Tibial nerve (tissue), 4 donors: ENCODE data around the gene DLX2. TPM values are rescaled to one million over a fixed set of nuclear protein-coding genes. Genes with fewer than 3 reads are reported as not detected.
"Not testable (repeated sequence)": the region's sequence is repeated elsewhere in the genome, so short reads cannot be mapped to it uniquely, and the experiment has no call there.

ENCODE experiments used
- DNase-seq, 2 donors: peaks; one replicate each; pipeline ENCODE4 v3.0.0-alpha.2; 2019; ENCODE audit warnings: low spot score in 2 of 2
- H3K27ac ChIP-seq, 4 donors: fragments of 200-600 bp; sonication (generic) in 3 of 4; one replicate each; pipeline ENCODE4 v1.5.1; 2017 to 2019; ENCODE audit warnings: mild to moderate bottlenecking in 1 of 4
- H3K27me3 ChIP-seq, 2 donors: fragments of 200-600 bp; sonication (generic) in 1 of 2; one replicate each; pipeline versions ENCODE4 v1.5.1 to v1.6.0; 2017 to 2019
- H3K36me3 ChIP-seq, 3 donors: fragments of 200-600 bp; sonication (generic); one replicate each; pipeline ENCODE4 v1.5.1; 2018 to 2019
- H3K4me1 ChIP-seq, 4 donors: fragments of 200-600 bp; sonication (generic) in 3 of 4; one replicate each; pipeline ENCODE4 v1.5.1; 2017 to 2019
- H3K4me3 ChIP-seq, 4 donors: fragments of 200-600 bp; sonication (generic) in 3 of 4; one replicate each; pipeline ENCODE4 v1.5.1; 2017 to 2019; ENCODE audit warnings: mild to moderate bottlenecking in 1 of 4, moderate library complexity in 1 of 4
- H3K9me3 ChIP-seq, 4 donors: fragments of 200-600 bp; sonication (generic) in 3 of 4; one replicate each; pipeline ENCODE4 v1.5.1; 2017 to 2019
- CTCF ChIP-seq, 5 experiments: fragments of 200-600 bp in 3 of 5; fragments of 450-650 bp in 2 of 5; sonication (generic) in 3 of 5; IDR thresholded peaks; one replicate each; pipeline ENCODE4 v1.5.1; 2016 to 2019; ENCODE audit warnings: antibody characterized with exemption in 5 of 5, mild to moderate bottlenecking in 3 of 5, moderate library complexity in 2 of 5
- EP300 ChIP-seq, 2 donors: sonication (generic); formaldehyde crosslinking; IDR thresholded peaks; one replicate each; pipeline ENCODE4 v1.6.1; 2017; ENCODE audit warnings: antibody characterized with exemption in 2 of 2, mild to moderate bottlenecking in 1 of 2
- POLR2A ChIP-seq, 2 donors: fragments of 450-650 bp; IDR thresholded peaks; one replicate each; pipeline ENCODE4 v1.6.1; 2017; ENCODE audit warnings: antibody characterized with exemption in 2 of 2, mild to moderate bottlenecking in 2 of 2, moderate library complexity in 2 of 2
- WGBS, 2 donors: methylation state at CpG; one replicate each; pipeline ENCODE4 v1.1.5; 2018; 5-methylcytosine and 5-hydroxymethylcytosine counted together
- total RNA-seq, 4 donors: library from RNA; depleted of rRNA; stranded (reverse); fragments of >200 nt; gene quantifications; one replicate each; pipeline ENCODE4 v1.1.0, GENCODE V29; 2016

The DLX2 gene
- total RNA-seq, 4 donors from 2014 or later = not detected

GRCh38 chr2:172128484-172128883 lies 25.8 kb upstream of the DLX2 start:
- H3K27ac ChIP-seq = no peak overlapping the region
- no peaks in the 10 kb centered on the region for H3K27me3 ChIP-seq
- no peak for TF ChIP-seq CTCF (IDR thresholded peaks at IDR 0.05)
- TF ChIP-seq POLR2A (IDR thresholded peaks at IDR 0.05) = no peak
- TF ChIP-seq EP300 (IDR thresholded peaks at IDR 0.05) = no peak
- no peaks in the 10 kb centered on the region for H3K4me1 ChIP-seq
- no peak for DNase-seq
- H3K4me3 ChIP-seq = no peak overlapping the region
- H3K9me3 ChIP-seq = peaks cover 0 to 15% (median 0%) of the 10 kb centered on the region in 4 donors
- H3K36me3 ChIP-seq = no peaks in the 10 kb centered on the region

DNA sequence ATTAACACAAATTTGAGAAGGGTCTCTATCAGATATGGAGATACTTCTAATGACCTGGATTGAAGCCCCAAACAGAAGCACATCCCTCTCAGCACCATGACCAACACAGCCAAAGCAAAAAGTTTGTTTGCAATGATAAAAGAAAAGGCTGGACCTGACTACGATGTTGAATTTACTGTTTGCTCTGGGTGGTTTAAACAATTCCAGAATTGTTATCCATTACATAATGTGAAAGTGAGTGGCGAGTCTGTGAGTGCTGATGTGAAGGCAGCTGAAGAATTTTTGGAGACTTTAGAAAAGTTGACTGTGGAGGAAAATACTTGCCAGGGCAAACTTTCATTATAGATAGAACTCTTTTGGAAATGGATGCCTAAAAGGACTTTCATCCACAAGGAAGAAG lies 17.4 kb upstream of the DLX2 start:
- peaks cover 0 to 4% of the 10 kb centered on the region in 2 donors for H3K27me3 ChIP-seq
- 39 to 44% methylated on average over 2 of the region's 2 CpGs for WGBS, 2 donors

GRCh38 chr2:172119089-172119488 lies 16.4 kb upstream of the DLX2 start:
- no peaks in the 10 kb centered on the region for H3K4me1 ChIP-seq
- TF ChIP-seq CTCF (IDR thresholded peaks at IDR 0.05) (no peak), EP300 (IDR thresholded peaks at IDR 0.05) (no peak), POLR2A (IDR thresholded peaks at IDR 0.05) (no peak)
- DNase-seq = no peak
- H3K9me3 ChIP-seq = no peaks in the 10 kb centered on the region
- peaks cover 0 to 4% of the 10 kb centered on the region in 2 donors for H3K27me3 ChIP-seq
- no peaks in the 10 kb centered on the region for H3K36me3 ChIP-seq
- H3K4me3 ChIP-seq = no peak overlapping the region
- no peak overlapping the region for H3K27ac ChIP-seq

More for the DNA sequence above, 17.4 kb upstream of the DLX2 start:
- H3K4me1 ChIP-seq = no peaks in the 10 kb centered on the region
- TF ChIP-seq EP300 (IDR thresholded peaks at IDR 0.05) = no peak
- no peak for TF ChIP-seq CTCF (IDR thresholded peaks at IDR 0.05)
- no peak for TF ChIP-seq POLR2A (IDR thresholded peaks at IDR 0.05)
- no peaks in the 10 kb centered on the region for H3K36me3 ChIP-seq
- DNase-seq = no peak
- no peak overlapping the region for H3K27ac ChIP-seq
- no peak overlapping the region for H3K4me3 ChIP-seq
- no peaks in the 10 kb centered on the region for H3K9me3 ChIP-seq

DNA sequence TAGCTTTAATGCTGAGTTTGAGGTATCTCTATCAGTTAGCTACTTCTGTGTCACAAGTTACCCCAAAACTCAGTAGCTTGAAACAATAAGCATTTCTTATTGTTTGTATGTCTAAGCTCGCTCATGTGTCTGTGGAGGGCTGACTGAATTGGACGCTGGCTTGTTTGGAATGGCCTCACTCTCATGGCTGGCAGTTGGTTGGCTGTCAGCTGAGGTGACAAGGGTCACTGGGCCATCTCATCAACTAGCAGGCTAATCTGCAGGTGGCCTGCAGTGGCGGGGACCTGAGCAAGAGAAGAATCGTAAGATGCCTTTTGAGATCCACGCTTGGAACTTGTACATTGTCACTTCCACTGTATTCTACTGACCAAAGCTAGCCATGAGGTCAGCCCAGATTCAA lies 13.4 kb upstream of the DLX2 start:
- Histone ChIP-seq H3K4me1 (no peaks in the 10 kb centered on the region), H3K9me3 (no peaks in the 10 kb centered on the region), H3K27ac (no peak overlapping the region), H3K4me3 (no peak overlapping the region), H3K36me3 (no peaks in the 10 kb centered on the region), H3K27me3 (peaks cover 0 to 9% of the 10 kb centered on the region in 2 donors)
- WGBS, 2 donors = 71 to 76% methylated on average over 5 of the region's 5 CpGs
- no peak for DNase-seq
- no peak for TF ChIP-seq POLR2A (IDR thresholded peaks at IDR 0.05)
- no peak for TF ChIP-seq EP300 (IDR thresholded peaks at IDR 0.05)
- no peak for TF ChIP-seq CTCF (IDR thresholded peaks at IDR 0.05)

GRCh38 chr2:172114579-172114978 lies 11.9 kb upstream of the DLX2 start:
- no peak overlapping the region for H3K27ac ChIP-seq
- no peaks in the 10 kb centered on the region for H3K36me3 ChIP-seq
- TF ChIP-seq EP300 (IDR thresholded peaks at IDR 0.05) = no peak
- TF ChIP-seq POLR2A (IDR thresholded peaks at IDR 0.05) = no peak
- TF ChIP-seq CTCF (IDR thresholded peaks at IDR 0.05) = no peak
- H3K27me3 ChIP-seq = peaks cover 0 to 20% of the 10 kb centered on the region in 2 donors
- 85 to 87% methylated on average over 3 of the region's 3 CpGs for WGBS, 2 donors
- H3K4me3 ChIP-seq = no peak overlapping the region
- no peak for DNase-seq
- H3K9me3 ChIP-seq = no peaks in the 10 kb centered on the region
- no peaks in the 10 kb centered on the region for H3K4me1 ChIP-seq

GRCh38 chr2:172114176-172114575 lies 11.5 kb upstream of the DLX2 start:
- not testable (repeated sequence) for H3K36me3 ChIP-seq, DNase-seq, H3K27ac ChIP-seq, H3K9me3 ChIP-seq, H3K4me1 ChIP-seq, H3K4me3 ChIP-seq
- WGBS, 2 donors = 89 to 91% methylated on average over 6 of the region's 6 CpGs
- peaks cover 0 to 24% of the 10 kb centered on the region in 2 donors for H3K27me3 ChIP-seq
